Trophoblast cell (in vitro differentiated cells and primary cell): ENCODE results near the gene PSG6.
"Not testable (repeated sequence)": the region's sequence is repeated elsewhere in the genome, so short reads cannot be mapped to it uniquely, and the experiment has no call there.

Experiments used
- DNase-seq, 2 donors: peaks; one replicate each; pipeline ENCODE4 v3.0.0-alpha.2; 2016
- H2AFZ ChIP-seq: 2 replicates; pipeline ENCODE4 v1.6.1; 2013; ENCODE audit warnings: low read length, moderate library complexity, mild to moderate bottlenecking; ENCODE audit not compliant: insufficient read depth, poor library complexity
- H2AK5ac ChIP-seq: 2 replicates; pipeline ENCODE4 v1.6.1; 2013; ENCODE audit warnings: mild to moderate bottlenecking, low read length
- H2BK120ac ChIP-seq: 2 replicates; pipeline ENCODE4 v1.6.1; 2013; ENCODE audit warnings: low read length, mild to moderate bottlenecking, moderate library complexity; ENCODE audit not compliant: insufficient read depth, poor library complexity
- H2BK12ac ChIP-seq: 2 replicates; pipeline ENCODE4 v1.6.1; 2013; ENCODE audit warnings: mild to moderate bottlenecking, low read length, moderate library complexity
- H2BK5ac ChIP-seq: 2 replicates; pipeline ENCODE4 v1.6.1; 2013; ENCODE audit warnings: low read length, low read depth, moderate library complexity, mild to moderate bottlenecking; ENCODE audit not compliant: poor library complexity
- H3K14ac ChIP-seq: 2 replicates; pipeline ENCODE4 v1.6.1; 2013; ENCODE audit warnings: mild to moderate bottlenecking, low read length
- H3K18ac ChIP-seq: 2 replicates; pipeline ENCODE4 v1.6.1; 2013; ENCODE audit warnings: mild to moderate bottlenecking, low read length
- H3K23ac ChIP-seq: 2 replicates; pipeline ENCODE4 v1.6.1; 2013; ENCODE audit warnings: low read length
- H3K27ac ChIP-seq: 2 replicates; pipeline ENCODE4 v1.5.1; 2013; ENCODE audit warnings: low read depth, mild to moderate bottlenecking, inconsistent platforms, low read length, moderate library complexity
- H3K27me3 ChIP-seq: 2 replicates; pipeline ENCODE4 v1.6.1; 2013; ENCODE audit warnings: inconsistent platforms, mild to moderate bottlenecking, low read length, moderate library complexity; ENCODE audit not compliant: insufficient read depth
- H3K36me3 ChIP-seq, 2 experiments: 1 replicate in 1 of 2; 2 replicates in 1 of 2; pipeline ENCODE4 v1.6.1; 2013; ENCODE audit warnings: low read length in 2 of 2, mild to moderate bottlenecking in 2 of 2, moderate library complexity in 1 of 2; ENCODE audit not compliant: insufficient read depth in 2 of 2, control insufficient read depth in 1 of 2
- H3K4ac ChIP-seq: 2 replicates; pipeline ENCODE4 v1.6.1; 2013; ENCODE audit warnings: low read depth, mild to moderate bottlenecking, low read length, moderate library complexity
- H3K4me1 ChIP-seq, 2 experiments: 1 replicate in 1 of 2; 2 replicates in 1 of 2; pipeline ENCODE4 v1.6.1; 2013; ENCODE audit warnings: low read length in 2 of 2, mild to moderate bottlenecking in 2 of 2, moderate library complexity in 1 of 2; ENCODE audit not compliant: insufficient read depth in 2 of 2, control insufficient read depth in 1 of 2
- H3K4me2 ChIP-seq: 2 replicates; pipeline ENCODE4 v1.6.1; 2013; ENCODE audit warnings: inconsistent platforms, mild to moderate bottlenecking, low read length, moderate library complexity
- H3K4me3 ChIP-seq: 2 replicates; pipeline ENCODE4 v1.5.1; 2013; ENCODE audit warnings: mild to moderate bottlenecking, low read depth, low read length, inconsistent platforms
- H3K79me1 ChIP-seq: one replicate; pipeline ENCODE4 v1.6.1; 2013; ENCODE audit warnings: low read length
- H3K79me2 ChIP-seq: 2 replicates; pipeline ENCODE4 v1.6.1; 2013; ENCODE audit warnings: low read length, mild to moderate bottlenecking; ENCODE audit not compliant: control insufficient read depth, insufficient read depth, poor library complexity
- H3K9ac ChIP-seq: 2 replicates; pipeline ENCODE4 v1.6.1; 2013; ENCODE audit warnings: mild to moderate bottlenecking, low read length
- H3K9me3 ChIP-seq: 2 replicates; pipeline ENCODE4 v1.6.1; 2013; ENCODE audit warnings: low read depth, mild to moderate bottlenecking, control low read depth, inconsistent platforms, low read length; ENCODE audit not compliant: insufficient read depth
- H4K12ac ChIP-seq: 2 replicates; pipeline ENCODE4 v1.6.1; 2013; ENCODE audit warnings: low read depth, mild to moderate bottlenecking, low read length, moderate library complexity
- H4K8ac ChIP-seq: 2 replicates; pipeline ENCODE4 v1.6.1; 2013; ENCODE audit warnings: low read depth, mild to moderate bottlenecking, low read length, moderate library complexity
- H4K91ac ChIP-seq: one replicate; pipeline ENCODE4 v1.6.1; 2013; ENCODE audit warnings: low read depth, mild to moderate bottlenecking, low read length, moderate library complexity
- WGBS: extraction: QIAGEN DNeasy Blood & Tissue Kit; methylation state at CpG from one replicate; pipeline ENCODE4 v1.1.7; 2013; ENCODE audit warnings: missing lambda C conversion rate; ENCODE audit not compliant: insufficient read length, insufficient coverage; ENCODE audit errors: extremely low coverage; 5-methylcytosine and 5-hydroxymethylcytosine counted together

The PSG6 gene

GRCh38 chr19:42928896-42929295 lies 11.2 kb upstream of the PSG6 start:
- Histone ChIP-seq H3K4me3 (no peak overlapping the region), H3K79me2 (no peaks in the 10 kb centered on the region), H3K27me3 (no peaks in the 10 kb centered on the region), H2BK5ac (no peak overlapping the region), H2BK12ac (no peak overlapping the region), H3K36me3 (no peaks in the 10 kb centered on the region), H2BK120ac (no peak overlapping the region), H2AK5ac (no peak overlapping the region), H3K14ac (no peak overlapping the region), H3K27ac (no peak overlapping the region), H3K4me2 (no peak overlapping the region), H4K12ac (no peak overlapping the region), H4K8ac (no peak overlapping the region), H3K4ac (no peak overlapping the region), H2AFZ (no peak overlapping the region), H3K9ac (no peak overlapping the region), H3K79me1 (no peaks in the 10 kb centered on the region), H3K18ac (no peak overlapping the region), H3K23ac (no peak overlapping the region), H3K9me3 (peaks cover 25% of the 10 kb centered on the region), H4K91ac (no peak overlapping the region), H3K4me1 (no peaks in the 10 kb centered on the region)
- no peak for DNase-seq
- WGBS, result no CpG with 5 or more reads among the region's 3 CpGs

DNA sequence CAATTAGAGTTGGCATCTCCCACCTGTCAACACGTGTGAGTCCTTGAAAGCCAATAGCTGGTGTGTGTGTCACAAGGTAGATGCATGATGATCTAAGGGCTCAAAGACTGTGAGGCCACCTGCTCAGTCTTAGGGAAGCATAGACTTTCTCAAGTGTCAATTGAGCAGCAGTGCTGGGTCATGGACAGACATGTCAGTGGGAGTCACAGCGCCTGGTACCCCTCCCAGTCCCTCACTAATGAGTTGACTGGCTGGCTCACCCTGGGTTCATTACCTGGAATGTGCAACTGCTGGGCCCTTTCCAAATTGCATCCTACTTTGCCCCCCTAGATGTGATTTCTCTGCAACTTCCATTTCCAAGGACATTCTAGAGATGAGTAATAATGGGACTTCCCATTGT lies 9.1 kb upstream of the PSG6 start:
- no peak overlapping the region for H2AFZ ChIP-seq
- no peaks in the 10 kb centered on the region for H3K36me3 ChIP-seq
- WGBS, result no CpG with 5 or more reads among the region's 2 CpGs
- H3K79me1 ChIP-seq, result no peaks in the 10 kb centered on the region
- peaks cover 21% of the 10 kb centered on the region for H3K9me3 ChIP-seq
- no peak overlapping the region for H2BK5ac ChIP-seq
- H2AK5ac ChIP-seq, result no peak overlapping the region
- H4K91ac ChIP-seq, result no peak overlapping the region
- no peak for DNase-seq
- H3K18ac ChIP-seq, result no peak overlapping the region
- H3K4me2 ChIP-seq, result no peak overlapping the region
- no peaks in the 10 kb centered on the region for H3K27me3 ChIP-seq
- H3K9ac ChIP-seq, result no peak overlapping the region
- H3K4ac ChIP-seq, result no peak overlapping the region
- no peak overlapping the region for H3K23ac ChIP-seq
- no peak overlapping the region for H3K14ac ChIP-seq
- H4K12ac ChIP-seq, result no peak overlapping the region
- no peak overlapping the region for H3K27ac ChIP-seq
- no peak overlapping the region for H3K4me3 ChIP-seq
- no peaks in the 10 kb centered on the region for H3K4me1 ChIP-seq
- no peaks in the 10 kb centered on the region for H3K79me2 ChIP-seq
- H2BK12ac ChIP-seq, result no peak overlapping the region
- no peak overlapping the region for H2BK120ac ChIP-seq
- no peak overlapping the region for H4K8ac ChIP-seq

DNA sequence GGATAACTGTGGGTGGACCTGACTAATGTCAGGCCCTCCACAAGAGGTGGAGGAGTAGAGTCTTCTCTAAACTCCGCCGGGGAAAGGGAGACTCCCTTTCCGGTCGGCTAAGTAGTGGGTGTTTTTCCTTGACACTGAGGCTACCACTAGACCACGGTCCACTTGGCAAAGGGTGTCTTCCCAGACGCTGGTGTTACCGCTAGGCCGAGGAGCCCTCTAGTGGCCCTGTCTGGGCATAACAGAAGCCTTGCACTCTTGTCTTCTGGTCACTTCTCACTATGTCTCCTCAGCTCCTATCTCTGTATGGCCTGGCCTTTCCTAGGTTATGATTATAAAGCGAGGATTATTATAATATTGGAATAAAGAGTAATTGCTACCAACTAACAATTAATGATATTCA lies 5.4 kb upstream of the PSG6 start:
- not testable (repeated sequence) for H3K79me2 ChIP-seq, H3K79me1 ChIP-seq, H2AFZ ChIP-seq, H3K27me3 ChIP-seq, H2BK5ac ChIP-seq, H2AK5ac ChIP-seq, H3K36me3 ChIP-seq, H3K14ac ChIP-seq, H3K4me2 ChIP-seq, H2BK12ac ChIP-seq, H4K12ac ChIP-seq, H2BK120ac ChIP-seq, H3K27ac ChIP-seq, H3K4ac ChIP-seq, H3K23ac ChIP-seq, H3K4me1 ChIP-seq, H4K91ac ChIP-seq, H4K8ac ChIP-seq, H3K18ac ChIP-seq, H3K4me3 ChIP-seq, H3K9ac ChIP-seq
- DNase-seq, result peak; percentile 70 to 83
- peaks cover 35% of the 10 kb centered on the region for H3K9me3 ChIP-seq
- no CpG with 5 or more reads among the region's 9 CpGs for WGBS

DNA sequence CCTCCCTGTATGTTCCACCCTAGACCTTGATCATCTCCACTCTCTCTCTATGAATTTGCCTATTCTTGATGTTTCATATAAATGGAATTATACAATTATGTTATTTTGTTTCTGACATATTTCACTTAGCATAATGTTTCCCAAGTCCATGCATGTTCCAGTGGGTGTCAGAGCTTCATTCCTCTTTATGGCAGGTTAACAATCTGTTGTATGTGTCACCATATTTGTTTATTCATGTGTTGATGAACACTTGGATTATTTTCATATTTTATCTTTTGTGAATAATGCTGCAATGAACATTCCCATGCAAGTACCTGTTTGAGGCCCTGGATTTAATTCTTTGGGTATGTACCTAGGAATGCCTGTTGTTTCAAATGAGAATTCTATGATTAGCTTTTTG lies 3.3 kb upstream of the PSG6 start:
- not testable (repeated sequence) for H2BK5ac ChIP-seq, H3K4ac ChIP-seq, H4K8ac ChIP-seq, H3K4me2 ChIP-seq, H4K91ac ChIP-seq, H2BK120ac ChIP-seq, H2AFZ ChIP-seq, H3K27ac ChIP-seq, H3K14ac ChIP-seq, H3K4me1 ChIP-seq, H2BK12ac ChIP-seq, H3K9ac ChIP-seq, H3K79me1 ChIP-seq, H3K18ac ChIP-seq, H4K12ac ChIP-seq, DNase-seq, H2AK5ac ChIP-seq, H3K27me3 ChIP-seq, H3K23ac ChIP-seq, H3K4me3 ChIP-seq, H3K79me2 ChIP-seq, H3K36me3 ChIP-seq
- peaks cover 37% of the 10 kb centered on the region for H3K9me3 ChIP-seq

GRCh38 chr19:42919757-42920079 lies 2.0 kb upstream of the PSG6 start:
- no peak overlapping the region for H3K4me3 ChIP-seq
- H3K18ac ChIP-seq, result no peak overlapping the region
- no peak overlapping the region for H2BK120ac ChIP-seq
- H3K27me3 ChIP-seq, result no peaks in the 10 kb centered on the region
- no peak overlapping the region for H3K4ac ChIP-seq
- H2BK12ac ChIP-seq, result no peak overlapping the region
- WGBS, result no CpG with 5 or more reads among the region's 3 CpGs
- H3K27ac ChIP-seq, result no peak overlapping the region
- H3K9ac ChIP-seq, result no peak overlapping the region
- no peak overlapping the region for H4K12ac ChIP-seq
- no peaks in the 10 kb centered on the region for H3K4me1 ChIP-seq
- no peak overlapping the region for H3K14ac ChIP-seq
- no peak overlapping the region for H2AK5ac ChIP-seq
- no peak overlapping the region for H3K4me2 ChIP-seq
- H3K79me1 ChIP-seq, result no peaks in the 10 kb centered on the region
- no peaks in the 10 kb centered on the region for H3K36me3 ChIP-seq
- H2BK5ac ChIP-seq, result no peak overlapping the region
- peaks cover 37% of the 10 kb centered on the region for H3K9me3 ChIP-seq
- no peak overlapping the region for H3K23ac ChIP-seq
- H4K8ac ChIP-seq, result no peak overlapping the region
- no peaks in the 10 kb centered on the region for H3K79me2 ChIP-seq
- no peak overlapping the region for H4K91ac ChIP-seq
- H2AFZ ChIP-seq, result no peak overlapping the region
- no peak for DNase-seq
